ENCODE data around the gene PPT1. TPM values are rescaled to one million over a fixed set of nuclear protein-coding genes. Genes with fewer than 3 reads are reported as not detected.
A peak's percentile ranks its signal among the peaks of the same experiment; 100 is the strongest.
"Not testable (repeated sequence)": the region's sequence is repeated elsewhere in the genome, so short reads cannot be mapped to it uniquely, and the experiment has no call there.

PPT1 gene
- total RNA-seq, 1 experiment from 2014 or later = 154 TPM

DNA sequence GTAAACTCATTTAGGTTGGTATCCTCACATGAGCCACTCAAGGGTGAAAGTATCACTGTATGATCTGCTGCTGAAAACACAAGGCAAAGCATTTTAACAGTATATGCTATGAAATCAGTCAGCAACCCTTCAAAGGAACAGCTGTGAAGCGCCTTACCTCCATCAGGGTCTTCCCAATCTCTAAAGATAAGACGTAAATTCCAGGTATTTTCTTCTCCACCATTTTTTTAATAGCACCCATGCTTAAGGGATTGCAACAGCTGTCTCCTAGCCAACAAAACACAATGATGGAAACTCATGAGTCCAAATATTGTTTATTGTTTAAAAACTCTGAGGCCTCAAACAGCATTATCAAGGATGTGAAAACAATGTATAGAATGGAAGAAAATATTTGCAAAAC, 4.8 kb downstream of the PPT1 start:
- ChIA-PET POLR2A (ENCODE audit: unreplicated experiment) (no interaction called here), CTCF (interaction anchor here (0.6 kb wide), 1 partner anchor 630 kb away, joined by 9 read pairs; no protein-coding TSS in a partner anchor)
- DNase-seq = no peak
- Histone ChIP-seq H3K36me3 (ENCODE audit: low read depth) (peaks cover 53% of the 10 kb centered on the region), H2AFZ (no peak overlapping the region), H3K9me3 (ENCODE audit: insufficient read depth, low read depth) (no peaks in the 10 kb centered on the region), H3K4me1 (replicated peaks; ENCODE audit: insufficient read depth) (peaks cover 45% of the 10 kb centered on the region), H3K27me3 (ENCODE audit: insufficient read depth, low read depth) (no peaks in the 10 kb centered on the region), H3K27ac (no peak overlapping the region), H3F3A (ENCODE audit: insufficient read depth, low read depth) (peaks cover 40% of the 10 kb centered on the region), H4K20me1 (ENCODE audit: insufficient read depth) (no peaks in the 10 kb centered on the region), H3K9me2 (ENCODE audit: insufficient read depth) (no peaks in the 10 kb centered on the region), H3K4me3 (no peak overlapping the region), H3K4me2 (no peak overlapping the region), H3K79me2 (ENCODE audit: low read depth) (peaks cover 74% of the 10 kb centered on the region)
- no TSS peak for BruUV-seq (replicated peaks)
- TF ChIP-seq EZH2 (IDR thresholded peaks at IDR 0.05; ENCODE audit: low read depth) = no peak
- TF ChIP-seq, protein P1, sequence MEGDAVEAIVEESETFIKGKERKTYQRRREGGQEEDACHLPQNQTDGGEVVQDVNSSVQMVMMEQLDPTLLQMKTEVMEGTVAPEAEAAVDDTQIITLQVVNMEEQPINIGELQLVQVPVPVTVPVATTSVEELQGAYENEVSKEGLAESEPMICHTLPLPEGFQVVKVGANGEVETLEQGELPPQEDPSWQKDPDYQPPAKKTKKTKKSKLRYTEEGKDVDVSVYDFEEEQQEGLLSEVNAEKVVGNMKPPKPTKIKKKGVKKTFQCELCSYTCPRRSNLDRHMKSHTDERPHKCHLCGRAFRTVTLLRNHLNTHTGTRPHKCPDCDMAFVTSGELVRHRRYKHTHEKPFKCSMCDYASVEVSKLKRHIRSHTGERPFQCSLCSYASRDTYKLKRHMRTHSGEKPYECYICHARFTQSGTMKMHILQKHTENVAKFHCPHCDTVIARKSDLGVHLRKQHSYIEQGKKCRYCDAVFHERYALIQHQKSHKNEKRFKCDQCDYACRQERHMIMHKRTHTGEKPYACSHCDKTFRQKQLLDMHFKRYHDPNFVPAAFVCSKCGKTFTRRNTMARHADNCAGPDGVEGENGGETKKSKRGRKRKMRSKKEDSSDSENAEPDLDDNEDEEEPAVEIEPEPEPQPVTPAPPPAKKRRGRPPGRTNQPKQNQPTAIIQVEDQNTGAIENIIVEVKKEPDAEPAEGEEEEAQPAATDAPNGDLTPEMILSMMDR (conservative IDR thresholded peaks at IDR 0.05) = no peak
- intact Hi-C loops (cut with micrococcal nuclease; ENCODE audit: unreplicated experiment) = no loop called here

DNA sequence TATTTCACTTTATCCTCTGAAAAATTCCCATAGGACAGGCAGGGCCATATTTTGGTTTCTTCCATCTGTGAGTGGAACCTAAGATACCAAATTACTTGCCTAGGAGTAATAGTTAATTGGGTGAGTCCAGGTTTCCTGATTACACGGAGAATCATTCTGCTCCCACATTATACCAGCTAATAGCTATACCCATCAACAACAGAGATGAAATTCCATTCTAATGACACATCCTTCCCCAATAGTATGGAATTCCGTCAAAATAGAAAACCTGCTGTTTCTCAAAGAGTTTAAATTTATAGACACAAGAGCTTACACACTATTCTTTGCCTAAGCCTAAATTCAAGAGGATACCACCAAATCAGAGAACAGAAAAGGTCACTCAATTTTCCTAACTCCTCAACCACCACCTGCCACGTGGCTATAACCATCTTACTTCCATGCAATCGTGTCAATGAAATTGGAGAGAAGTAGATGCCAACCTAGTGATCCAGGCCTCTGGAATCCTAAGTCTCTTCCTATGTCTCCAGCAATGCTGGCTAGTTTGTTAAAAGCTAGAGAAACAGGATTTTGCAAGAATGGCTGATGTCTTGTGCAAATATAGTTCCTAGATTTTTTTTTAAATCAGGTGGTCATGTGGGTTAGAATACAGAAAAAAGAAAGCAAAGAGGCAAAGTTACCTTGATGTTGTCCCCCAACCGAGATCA, 6.2 kb downstream of the PPT1 start:
- ChIA-PET CTCF (interaction anchor here (0.5 kb wide), 1 partner anchor 41 kb away, joined by 4 read pairs; no protein-coding TSS in a partner anchor), POLR2A (ENCODE audit: unreplicated experiment) (interaction anchor here (0.6 kb wide), 2 partner anchors 53 to 485 kb away, joined by 3 to 32 read pairs; no protein-coding TSS in a partner anchor)
- no peaks in the 10 kb centered on the region for H3K9me3 ChIP-seq (ENCODE audit: insufficient read depth, low read depth)
- H3K27ac ChIP-seq = peak overlapping the region; percentile 35; the same call in 1 of the 2 replicates
- peaks cover 57% of the 10 kb centered on the region for H3K36me3 ChIP-seq (ENCODE audit: low read depth)
- no peak overlapping the region for H3K4me3 ChIP-seq
- H3F3A ChIP-seq (ENCODE audit: insufficient read depth, low read depth) = peaks cover 55% of the 10 kb centered on the region
- H3K9me2 ChIP-seq (ENCODE audit: insufficient read depth) = no peaks in the 10 kb centered on the region
- H2AFZ ChIP-seq = no peak overlapping the region
- DNase-seq = no peak
- H4K20me1 ChIP-seq (ENCODE audit: insufficient read depth) = no peaks in the 10 kb centered on the region
- H3K4me2 ChIP-seq = no peak overlapping the region
- H3K27me3 ChIP-seq (ENCODE audit: insufficient read depth, low read depth) = no peaks in the 10 kb centered on the region
- H3K4me1 ChIP-seq (replicated peaks; ENCODE audit: insufficient read depth) = peaks cover 39% of the 10 kb centered on the region
- no TSS peak for BruUV-seq (replicated peaks)
- TF ChIP-seq, protein P1 (conservative IDR thresholded peaks at IDR 0.05) = no peak
- intact Hi-C loops (cut with micrococcal nuclease; ENCODE audit: unreplicated experiment) = no loop called here
- H3K79me2 ChIP-seq (ENCODE audit: low read depth) = peaks cover 61% of the 10 kb centered on the region

DNA sequence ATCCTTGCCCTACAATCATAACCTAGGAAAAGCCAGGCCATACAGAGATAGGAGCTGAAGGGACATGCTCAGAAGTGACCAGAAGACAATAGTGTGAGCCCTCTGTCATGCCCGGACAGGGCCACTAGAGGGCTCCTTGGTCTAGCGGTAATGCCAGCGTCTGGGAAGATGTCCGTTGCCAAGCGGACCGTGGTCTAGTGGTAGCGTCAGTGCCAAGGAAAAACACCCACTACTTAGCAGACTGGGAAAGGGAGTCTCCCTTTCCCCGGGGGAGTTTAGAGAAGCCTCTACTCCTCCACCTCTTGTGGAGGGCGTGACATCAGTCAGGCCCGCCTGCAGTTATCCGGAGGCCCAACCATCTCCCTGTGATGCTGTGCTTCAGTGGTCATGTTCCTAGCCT, 12.3 kb downstream of the PPT1 start:
- not testable (repeated sequence) for H3K9me2 ChIP-seq (ENCODE audit: insufficient read depth); H3K27ac ChIP-seq; BruUV-seq (replicated peaks); H3K4me2 ChIP-seq; H3K4me3 ChIP-seq; H3K4me1 ChIP-seq (replicated peaks; ENCODE audit: insufficient read depth); H3K27me3 ChIP-seq (ENCODE audit: insufficient read depth, low read depth); H3K9me3 ChIP-seq (ENCODE audit: insufficient read depth, low read depth); H2AFZ ChIP-seq; H4K20me1 ChIP-seq (ENCODE audit: insufficient read depth)
- POLR2A ChIA-PET (ENCODE audit: unreplicated experiment) = interaction anchor here (0.6 kb wide), 1 partner anchor 260 kb away, joined by 3 read pairs; no protein-coding TSS in a partner anchor
- peak; percentile 67 to 85 for DNase-seq
- Histone ChIP-seq H3K79me2 (ENCODE audit: low read depth) (peaks cover 13% of the 10 kb centered on the region; the same call in 1 of the 2 replicates), H3K36me3 (ENCODE audit: low read depth) (peaks cover 51% of the 10 kb centered on the region), H3F3A (ENCODE audit: insufficient read depth, low read depth) (peaks cover 43% of the 10 kb centered on the region)
- TF ChIP-seq, protein P1 (conservative IDR thresholded peaks at IDR 0.05) = peak; percentile 85
- CTCF ChIA-PET = interaction anchor here (0.8 to 2.3 kb wide), 3 partner anchors 23 to 251 kb away, joined by 3 to 8 read pairs (median 3); no protein-coding TSS in a partner anchor
- intact Hi-C loops (cut with micrococcal nuclease; ENCODE audit: unreplicated experiment) = loop anchor here (1.0 to 2.0 kb wide), 5 partner anchors 56 to 254 kb away; partner anchors contain the start of gene ZMPSTE24

All from PC-9 (cell line).